HepG2 (cell line): ENCODE measurements around the gene STMN3.

Experiments
- LBX2 ChIP-seq: sonication (generic); formaldehyde crosslinking; IDR thresholded peaks from 2 replicates; pipeline ENCODE4 v1.5.0; 2020; ENCODE audit warnings: missing genetic modification reagents, mild to moderate bottlenecking, borderline replicate concordance
- ZSCAN29 ChIP-seq: sonication (generic); formaldehyde crosslinking; conservative IDR thresholded peaks from 2 replicates; pipeline ENCODE4 v1.4.0; 2020; ENCODE audit warnings: mild to moderate bottlenecking, missing genetic modification reagents

- TF ChIP-seq ZSCAN29 (CRISPR knock-in tag) (no peak), LBX2 (no peak)
Observed at GRCh38 chr20:63694584-63695423, 41.6 kb upstream of the STMN3 start.
